ENCODE data around the gene CD300LG. TPM values are rescaled to one million over a fixed set of nuclear protein-coding genes. Genes with fewer than 3 reads are reported as not detected.

Gene CD300LG
- total RNA-seq, 2 donors from 2014 or later: 1.8 to 15.5 TPM

- intact Hi-C loops (cut with DNase I): no loop called here
- Histone ChIP-seq H3K4me1 (peaks cover 4% of the 10 kb centered on the region), H3K36me3 (replicated peaks in 1 of 2; ENCODE audit: insufficient read depth in 1 of 2, low read depth in 2 of 2) (no peaks in the 10 kb centered on the region), H3K4me3 (no peak overlapping the region), H3K27ac (no peak overlapping the region), H3K27me3 (no peaks in the 10 kb centered on the region), H3K9me3 (no peaks in the 10 kb centered on the region)
- WGBS, 2 donors: 80 to 85% methylated on average over 9 to 11 of the region's 12 CpGs
- ATAC-seq: no peak
- no peak for DNase-seq
- TF ChIP-seq CTCF (IDR thresholded peaks at IDR 0.05): no peak
- TF ChIP-seq POLR2A (IDR thresholded peaks at IDR 0.05): no peak
Observed at GRCh38 chr17:43881181-43881580, 34.2 kb downstream of the CD300LG start.

- ATAC-seq: no peak
- no peak overlapping the region for H3K27ac ChIP-seq
- no peak for DNase-seq
- H3K9me3 ChIP-seq: no peaks in the 10 kb centered on the region
- no peak for TF ChIP-seq CTCF (IDR thresholded peaks at IDR 0.05)
- no peak for TF ChIP-seq POLR2A (IDR thresholded peaks at IDR 0.05)
- H3K4me1 ChIP-seq: peaks cover 4% of the 10 kb centered on the region
- no peaks in the 10 kb centered on the region for H3K36me3 ChIP-seq (replicated peaks in 1 of 2; ENCODE audit: insufficient read depth in 1 of 2, low read depth in 2 of 2)
- no peaks in the 10 kb centered on the region for H3K27me3 ChIP-seq
- intact Hi-C loops (cut with DNase I): no loop called here
- no peak overlapping the region for H3K4me3 ChIP-seq
- 91 to 97% methylated on average over 13 to 27 of the region's 27 CpGs for WGBS, 2 donors
Observed at GRCh38 chr17:43881758-43882505, 35.0 kb downstream of the CD300LG start.

GRCh38 chr17:43882761-43883415 is 35.9 kb downstream of the CD300LG start:
- DNase-seq (no peak), ATAC-seq (no peak)
- peaks cover 4% of the 10 kb centered on the region for H3K4me1 ChIP-seq
- intact Hi-C loops (cut with DNase I): no loop called here
- TF ChIP-seq CTCF (IDR thresholded peaks at IDR 0.05): no peak
- TF ChIP-seq POLR2A (IDR thresholded peaks at IDR 0.05): no peak
- WGBS, 2 donors: 82 to 94% methylated on average over 7 to 14 of the region's 14 CpGs
- H3K27ac ChIP-seq: no peak overlapping the region
- H3K36me3 ChIP-seq (replicated peaks in 1 of 2; ENCODE audit: insufficient read depth in 1 of 2, low read depth in 2 of 2): no peaks in the 10 kb centered on the region
- no peak overlapping the region for H3K4me3 ChIP-seq
- H3K27me3 ChIP-seq: no peaks in the 10 kb centered on the region
- no peaks in the 10 kb centered on the region for H3K9me3 ChIP-seq

DNA sequence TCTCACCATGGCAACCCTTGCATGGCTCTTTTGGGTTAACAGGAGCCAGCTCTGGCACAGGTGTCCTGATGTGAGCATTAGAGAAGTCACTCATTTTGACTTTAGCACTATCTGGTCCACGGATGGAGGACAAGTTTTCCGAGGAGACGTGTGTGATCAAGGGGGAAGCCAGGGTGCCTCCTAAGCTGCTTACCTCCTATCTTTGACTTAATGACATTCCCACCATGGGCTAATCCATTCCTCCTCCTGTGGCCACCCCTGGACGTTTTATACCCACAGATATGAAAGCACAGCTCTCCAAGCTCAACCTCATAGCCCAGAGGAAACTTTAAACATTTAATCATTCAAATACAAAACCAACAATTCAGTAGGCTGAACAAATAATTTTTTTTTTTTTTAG is 41.6 kb downstream of the CD300LG start:
- H3K4me1 ChIP-seq: no peaks in the 10 kb centered on the region
- H3K9me3 ChIP-seq: no peaks in the 10 kb centered on the region
- DNase-seq (no peak), ATAC-seq (no peak)
- H3K36me3 ChIP-seq (replicated peaks in 1 of 2; ENCODE audit: insufficient read depth in 1 of 2, low read depth in 2 of 2): no peaks in the 10 kb centered on the region
- intact Hi-C loops (cut with DNase I): no loop called here
- no peak overlapping the region for H3K4me3 ChIP-seq
- H3K27me3 ChIP-seq: no peaks in the 10 kb centered on the region
- no peak for TF ChIP-seq CTCF (IDR thresholded peaks at IDR 0.05)
- TF ChIP-seq POLR2A (IDR thresholded peaks at IDR 0.05): no peak
- WGBS, 2 donors: 64% methylated on average over 4 of the region's 4 CpGs
- H3K27ac ChIP-seq: no peak overlapping the region

Data from body of pancreas (tissue), 4 donors.